Measurements from ENCODE around the gene ZFAND2A. TPM values are rescaled to one million over a fixed set of nuclear protein-coding genes. Genes with fewer than 3 reads are reported as not detected.
"Not testable (repeated sequence)": the region's sequence is repeated elsewhere in the genome, so short reads cannot be mapped to it uniquely, and the experiment has no call there.

Gene ZFAND2A, protein sequence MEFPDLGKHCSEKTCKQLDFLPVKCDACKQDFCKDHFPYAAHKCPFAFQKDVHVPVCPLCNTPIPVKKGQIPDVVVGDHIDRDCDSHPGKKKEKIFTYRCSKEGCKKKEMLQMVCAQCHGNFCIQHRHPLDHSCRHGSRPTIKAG
- total RNA-seq (2014; rRNA removed; shearing (Covaris generic)) = 22.8 and 23.5 TPM in 2 replicates
- polyA plus RNA-seq (2015; cell fraction: cytosol; rRNA removed) = 24.2 and 26.4 TPM in 2 replicates
- 52.3 and 55.1 TPM in 2 replicates for polyA plus RNA-seq (2015; cell fraction: nucleus; rRNA removed)

DNA sequence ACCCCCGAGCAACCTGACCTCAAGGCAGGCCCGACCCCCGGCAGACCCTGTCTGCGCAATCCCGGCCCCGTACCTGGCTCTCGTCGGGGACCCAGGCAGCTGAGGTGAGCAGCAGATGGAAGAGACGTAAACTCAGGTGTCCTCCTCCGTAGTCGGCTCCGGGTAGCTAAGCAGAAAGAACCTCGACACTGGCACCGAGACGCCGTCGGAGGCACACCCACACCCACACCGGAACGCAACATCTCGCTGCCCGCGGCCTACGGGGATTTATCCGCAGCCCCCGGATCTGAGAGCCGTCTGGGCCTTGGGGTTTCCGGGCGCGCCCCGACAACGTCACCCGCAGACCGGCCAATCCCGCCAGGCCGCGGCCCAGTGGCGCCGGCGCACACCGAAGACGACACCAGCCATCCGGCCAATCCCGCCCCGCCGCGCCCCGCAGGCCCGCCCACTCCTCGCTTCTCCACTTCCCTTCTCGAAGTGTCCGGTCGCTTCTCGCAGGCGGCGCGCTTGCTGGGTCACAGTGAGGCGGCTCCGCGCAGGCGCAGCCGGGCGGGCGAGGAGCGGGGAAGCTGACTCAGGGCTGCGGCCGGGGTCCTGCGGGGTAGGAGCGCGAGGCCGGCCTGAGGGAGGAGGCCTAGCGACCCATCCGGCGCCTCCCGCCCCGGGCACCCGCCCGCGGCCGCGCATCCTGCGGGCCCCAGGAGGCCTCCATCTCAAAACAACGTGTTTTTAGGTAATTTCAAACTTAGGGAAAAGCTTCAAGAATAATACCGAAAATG is at the start of gene ZFAND2A:
Gene ZFAND2A (minus strand): TSS at position 306 of the 779 bp plus-strand sequence. CDS start 1,984 bp downstream, outside the sequence.
- in situ Hi-C loops (cut with HindIII; ENCODE audit: low pct_unique_long_range_greater_than_20kb, low sequenced_read_pairs) = no loop called here
- peak; percentile 99 for DNase-seq (ENCODE audit: low read depth, low spot score)

DNA sequence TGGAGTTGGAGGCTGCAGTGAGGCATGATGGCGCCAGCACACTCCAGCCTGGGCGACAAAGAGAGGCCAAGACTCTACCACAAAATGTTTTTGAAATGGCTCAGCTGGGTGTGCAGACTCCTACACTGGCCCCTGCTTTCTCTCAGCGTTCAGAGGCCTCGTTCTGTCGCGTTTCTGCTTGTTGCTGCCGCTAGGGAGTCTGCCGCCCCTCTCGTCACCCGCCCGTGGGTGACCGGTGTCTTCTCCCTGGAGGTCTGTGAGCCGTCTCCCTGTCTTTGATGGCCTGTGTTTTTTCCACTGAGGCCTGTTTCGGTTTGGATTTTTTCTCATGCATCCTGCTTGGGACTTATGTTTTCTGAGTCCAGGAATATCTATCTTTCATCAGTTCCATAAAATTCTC is 49.1 kb upstream of the ZFAND2A start:
- no peak for DNase-seq (ENCODE audit: low read depth, low spot score)
- in situ Hi-C loops (cut with HindIII; ENCODE audit: low pct_unique_long_range_greater_than_20kb, low sequenced_read_pairs) = no loop called here

DNA sequence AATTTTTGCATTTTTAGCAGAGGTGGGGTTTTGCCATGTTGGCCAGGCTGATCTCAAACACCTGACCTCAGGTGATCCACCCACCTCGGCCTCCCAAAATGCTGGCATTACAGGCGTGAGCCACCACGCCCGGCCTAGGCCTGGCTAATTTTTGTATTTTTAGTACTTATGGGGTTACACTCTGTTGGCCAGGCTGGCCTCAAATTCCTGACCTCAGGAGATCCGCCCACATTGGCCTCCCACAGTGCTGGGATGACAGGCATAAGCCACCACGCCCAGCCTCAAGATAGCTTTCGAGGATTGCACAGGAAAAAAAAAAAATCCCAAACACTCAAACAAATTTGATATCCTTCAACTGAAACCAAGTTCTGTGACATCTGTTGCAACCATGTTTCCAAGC is 45.7 kb upstream of the ZFAND2A start:
- DNase-seq (ENCODE audit: low read depth, low spot score); in situ Hi-C loops (cut with HindIII; ENCODE audit: low pct_unique_long_range_greater_than_20kb, low sequenced_read_pairs): not testable (repeated sequence)

DNA sequence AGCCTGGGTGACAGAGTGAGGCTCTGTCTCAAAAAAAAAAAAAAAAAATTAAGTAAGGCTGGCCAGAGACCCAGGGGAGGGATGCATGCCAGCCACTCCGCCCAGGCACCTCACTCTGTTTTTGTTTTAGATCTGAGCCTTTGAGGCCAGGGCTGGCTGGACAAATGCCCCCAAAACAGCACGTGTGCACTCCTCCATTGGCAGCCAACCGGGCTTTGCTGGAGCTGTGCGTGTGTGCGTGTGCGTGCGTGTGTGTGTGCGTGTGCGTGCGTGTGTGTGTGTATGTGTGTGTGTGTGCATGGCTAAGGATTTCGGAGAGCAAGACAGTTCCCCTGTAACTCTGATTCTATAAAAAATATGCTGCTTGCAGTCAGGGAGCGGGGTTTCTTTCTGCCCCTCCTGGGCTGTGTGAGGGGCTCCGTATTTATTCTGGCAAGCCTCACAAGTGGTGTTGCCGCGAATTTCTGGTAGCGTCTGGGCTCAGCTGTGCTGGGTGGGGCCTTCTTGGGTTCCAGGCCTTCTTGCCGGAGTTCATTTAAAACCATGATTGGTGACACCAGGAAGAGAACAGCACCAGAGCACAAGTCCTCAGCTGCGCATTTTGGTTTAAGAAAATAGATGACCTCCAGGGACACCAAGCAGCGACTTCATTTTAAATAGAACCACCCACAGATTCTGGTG is 44.6 kb upstream of the ZFAND2A start:
- no peak for DNase-seq (ENCODE audit: low read depth, low spot score)
- in situ Hi-C loops (cut with HindIII; ENCODE audit: low pct_unique_long_range_greater_than_20kb, low sequenced_read_pairs) = no loop called here

DNA sequence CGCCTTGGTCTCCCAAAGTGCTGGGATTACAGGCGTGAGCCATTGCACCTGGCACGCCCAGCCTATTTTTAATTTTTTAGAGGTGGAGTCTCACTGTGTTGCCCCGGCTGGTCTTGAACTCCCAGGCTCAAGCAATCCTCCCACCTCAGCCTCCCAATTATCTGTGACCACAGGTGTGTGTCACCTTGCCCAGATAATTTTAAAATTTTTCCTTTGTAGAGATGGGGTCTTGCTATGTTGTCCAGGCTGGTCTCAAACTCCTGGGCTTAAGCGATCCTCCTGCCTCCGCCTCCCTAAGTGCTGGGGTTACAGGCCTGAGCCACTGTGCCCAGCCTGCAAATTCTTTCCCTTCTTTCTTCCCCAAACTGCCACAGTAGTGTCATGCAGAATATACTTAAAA is 42.9 kb upstream of the ZFAND2A start:
- in situ Hi-C loops (cut with HindIII; ENCODE audit: low pct_unique_long_range_greater_than_20kb, low sequenced_read_pairs); DNase-seq (ENCODE audit: low read depth, low spot score): not testable (repeated sequence)

DNA sequence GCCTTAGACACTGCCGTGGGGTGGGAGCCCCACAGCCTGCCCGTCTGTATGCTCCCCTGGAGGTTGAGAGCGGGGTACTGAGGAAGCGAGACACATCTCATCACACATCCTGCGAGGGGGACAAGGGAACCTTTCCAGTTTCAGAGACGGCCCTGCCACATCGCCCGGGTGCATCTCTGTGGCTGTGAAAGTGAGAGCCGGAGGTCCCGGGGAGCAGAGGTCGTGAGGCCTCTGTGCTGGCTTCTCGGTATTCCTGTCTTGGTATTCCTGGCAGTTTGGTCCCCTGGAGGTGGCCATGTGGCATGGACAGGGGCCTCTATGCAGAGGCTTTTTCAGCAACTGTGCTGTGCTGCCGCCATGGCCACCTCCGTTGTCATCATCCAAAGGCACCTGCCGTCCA is 41.9 kb upstream of the ZFAND2A start:
- in situ Hi-C loops (cut with HindIII; ENCODE audit: low pct_unique_long_range_greater_than_20kb, low sequenced_read_pairs) = no loop called here
- DNase-seq (ENCODE audit: low read depth, low spot score) = no peak

DNA sequence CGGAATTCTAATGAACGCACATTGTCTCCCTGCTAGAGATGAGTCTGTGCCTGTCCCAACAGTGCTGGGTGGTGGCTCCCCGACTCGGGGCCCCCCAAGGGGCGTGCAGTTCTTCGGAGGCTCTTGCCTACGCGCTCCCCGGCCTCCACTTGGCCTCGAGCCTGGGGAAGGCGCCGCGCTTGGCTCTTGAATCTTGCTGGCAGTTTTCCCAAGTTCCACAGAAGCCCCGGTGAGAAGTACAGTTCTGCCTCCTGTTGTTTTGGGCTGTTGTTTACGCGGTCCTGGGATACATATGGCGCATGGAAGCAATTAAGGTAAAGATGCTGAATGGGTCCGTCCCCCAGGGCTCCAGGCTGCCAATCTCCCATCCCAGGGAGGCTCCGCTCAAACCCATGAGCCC is 40.0 kb upstream of the ZFAND2A start:
- no peak for DNase-seq (ENCODE audit: low read depth, low spot score)

DNA sequence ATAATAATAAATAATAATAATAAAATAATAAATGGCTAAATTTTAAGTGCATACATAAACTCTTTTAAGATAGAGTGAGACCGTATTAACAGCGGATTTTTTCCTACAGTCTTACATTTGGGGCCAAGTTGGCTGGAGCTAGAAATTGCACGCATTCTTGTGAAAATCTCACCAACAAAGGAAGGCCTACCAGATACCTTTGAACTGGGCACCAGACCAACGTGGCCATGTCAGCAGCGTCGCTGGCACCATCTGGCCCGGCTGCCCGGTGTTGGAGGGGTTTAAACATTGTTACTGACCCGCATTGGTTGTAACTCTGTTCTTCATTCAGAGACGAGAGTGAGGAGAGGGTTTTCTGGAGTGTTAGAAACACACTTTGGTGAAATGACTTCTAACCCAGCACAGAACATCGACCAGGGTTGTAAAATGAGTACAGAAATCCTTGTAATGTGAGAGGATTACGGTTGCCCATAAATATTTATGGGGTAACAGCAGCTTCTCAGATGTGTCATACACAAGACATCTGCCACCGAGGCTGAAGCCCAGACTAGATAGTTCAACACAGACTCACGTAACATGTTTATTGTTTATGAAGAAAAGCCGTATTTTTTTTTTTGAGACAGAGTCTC is 38.1 kb upstream of the ZFAND2A start:
- DNase-seq (ENCODE audit: low read depth, low spot score) = no peak
- in situ Hi-C loops (cut with HindIII; ENCODE audit: low pct_unique_long_range_greater_than_20kb, low sequenced_read_pairs) = no loop called here

More for the DNA sequence above, 40.0 kb upstream of the ZFAND2A start:
- in situ Hi-C loops (cut with HindIII; ENCODE audit: low pct_unique_long_range_greater_than_20kb, low sequenced_read_pairs) = no loop called here

DNA sequence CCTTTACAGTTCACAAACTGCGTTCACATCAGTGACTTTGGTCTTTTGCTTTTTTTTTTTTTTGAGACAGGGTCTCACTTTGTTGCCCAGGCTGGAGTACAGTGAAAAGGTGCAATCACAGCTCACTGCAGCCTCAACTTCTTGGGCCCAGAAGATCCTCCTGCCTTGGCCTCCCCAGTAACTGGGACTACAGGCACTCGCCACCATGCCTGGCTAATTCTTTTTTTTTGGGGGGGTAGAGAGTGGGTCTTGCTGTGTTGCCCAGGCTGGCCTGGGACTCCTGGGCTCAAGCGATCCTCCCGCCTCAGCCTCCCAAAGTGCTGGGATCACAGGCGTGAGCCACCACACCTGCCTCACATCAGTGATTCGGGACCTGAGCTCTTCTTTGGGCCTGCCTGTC is 37.0 kb upstream of the ZFAND2A start:
- in situ Hi-C loops (cut with HindIII; ENCODE audit: low pct_unique_long_range_greater_than_20kb, low sequenced_read_pairs) = no loop called here
- DNase-seq (ENCODE audit: low read depth, low spot score) = no peak

DNA sequence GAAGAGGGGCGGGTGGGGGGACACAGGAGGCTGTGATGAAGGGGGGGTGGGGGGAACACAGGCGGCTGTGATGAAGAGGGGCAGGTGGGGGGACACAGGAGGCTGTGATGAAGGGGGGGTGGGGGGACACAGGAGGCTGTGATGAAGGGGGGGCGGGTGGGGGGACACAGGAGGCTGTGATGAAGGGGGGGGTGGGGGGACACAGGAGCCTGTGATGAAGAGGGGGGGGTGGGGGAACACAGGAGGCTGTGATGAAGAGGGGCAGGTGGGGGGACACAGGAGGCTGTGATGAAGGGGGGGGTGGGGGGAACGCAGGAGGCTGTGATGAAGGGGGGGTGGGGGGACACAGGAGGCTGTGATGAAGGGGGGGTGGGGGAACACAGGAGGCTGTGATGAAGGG is 36.4 kb upstream of the ZFAND2A start:
- DNase-seq (ENCODE audit: low read depth, low spot score); in situ Hi-C loops (cut with HindIII; ENCODE audit: low pct_unique_long_range_greater_than_20kb, low sequenced_read_pairs): not testable (repeated sequence)

DNA sequence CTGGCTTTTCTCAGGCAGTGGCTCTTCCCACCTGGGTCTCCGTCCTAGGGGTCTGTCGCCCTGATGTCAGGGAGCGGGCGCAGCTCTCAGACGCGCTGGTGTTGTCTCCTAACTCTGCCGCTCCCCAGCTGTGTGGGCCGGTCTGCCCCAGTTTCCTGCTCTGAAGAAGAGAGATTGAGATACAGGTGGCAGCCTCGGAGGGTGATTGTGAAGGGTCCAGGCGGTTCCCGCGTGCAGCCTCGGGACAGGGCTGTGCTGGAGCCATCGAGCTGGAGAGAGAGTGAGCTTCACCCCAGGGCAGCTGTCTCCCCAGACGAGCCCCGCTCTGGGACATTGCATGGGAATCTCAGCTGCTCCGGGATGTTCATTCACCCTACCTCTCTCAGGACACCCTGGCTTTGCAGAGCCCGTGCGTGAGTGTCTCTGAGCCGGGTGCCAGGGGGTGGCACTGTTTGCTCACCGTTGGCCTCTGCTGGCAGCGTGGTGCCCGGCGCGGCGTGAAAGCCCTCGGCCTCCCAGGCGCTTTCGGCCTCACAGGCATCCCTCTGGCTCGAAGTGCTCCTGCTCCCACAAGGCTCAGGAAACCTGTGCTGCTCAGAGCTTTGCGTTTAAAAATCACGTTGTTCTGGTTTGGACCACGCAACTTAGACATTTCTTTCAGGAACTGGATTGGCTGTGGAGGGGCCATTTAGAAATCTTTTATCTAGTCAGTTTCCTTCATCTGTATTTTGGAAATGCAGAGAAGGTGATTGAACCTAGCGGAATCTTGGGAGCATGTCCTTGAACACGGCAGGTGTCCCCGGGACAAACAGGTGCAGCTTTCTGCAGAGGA is 33.8 kb upstream of the ZFAND2A start:
- DNase-seq (ENCODE audit: low read depth, low spot score) = peak; percentile 77
- in situ Hi-C loops (cut with HindIII; ENCODE audit: low pct_unique_long_range_greater_than_20kb, low sequenced_read_pairs) = no loop called here

DNA sequence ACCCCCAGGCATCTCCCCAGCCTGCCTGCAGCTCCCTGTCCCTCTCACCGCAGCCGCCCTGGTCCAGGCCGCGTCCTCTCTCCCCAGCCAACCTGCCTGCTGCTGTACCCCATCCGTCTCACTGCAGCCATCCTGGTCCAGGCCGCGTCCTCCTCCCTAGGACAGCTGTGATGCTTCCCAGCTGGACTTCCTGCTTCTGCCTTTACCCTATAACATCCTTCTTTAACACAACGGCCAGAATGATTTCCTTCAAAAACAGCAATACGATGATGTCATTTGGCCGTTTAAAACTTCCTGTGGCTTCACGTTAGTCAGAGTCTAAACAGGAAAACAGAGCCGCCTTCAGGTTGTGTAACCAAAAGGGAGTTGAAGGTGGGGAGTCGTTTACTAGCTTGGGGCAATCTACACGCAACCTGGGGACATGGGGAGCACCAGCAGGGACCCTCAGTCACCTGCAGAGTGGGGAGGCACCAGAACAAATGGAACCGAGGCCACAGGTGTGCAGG is 32.2 kb upstream of the ZFAND2A start:
- DNase-seq (ENCODE audit: low read depth, low spot score) = no peak
- in situ Hi-C loops (cut with HindIII; ENCODE audit: low pct_unique_long_range_greater_than_20kb, low sequenced_read_pairs) = no loop called here

DNA sequence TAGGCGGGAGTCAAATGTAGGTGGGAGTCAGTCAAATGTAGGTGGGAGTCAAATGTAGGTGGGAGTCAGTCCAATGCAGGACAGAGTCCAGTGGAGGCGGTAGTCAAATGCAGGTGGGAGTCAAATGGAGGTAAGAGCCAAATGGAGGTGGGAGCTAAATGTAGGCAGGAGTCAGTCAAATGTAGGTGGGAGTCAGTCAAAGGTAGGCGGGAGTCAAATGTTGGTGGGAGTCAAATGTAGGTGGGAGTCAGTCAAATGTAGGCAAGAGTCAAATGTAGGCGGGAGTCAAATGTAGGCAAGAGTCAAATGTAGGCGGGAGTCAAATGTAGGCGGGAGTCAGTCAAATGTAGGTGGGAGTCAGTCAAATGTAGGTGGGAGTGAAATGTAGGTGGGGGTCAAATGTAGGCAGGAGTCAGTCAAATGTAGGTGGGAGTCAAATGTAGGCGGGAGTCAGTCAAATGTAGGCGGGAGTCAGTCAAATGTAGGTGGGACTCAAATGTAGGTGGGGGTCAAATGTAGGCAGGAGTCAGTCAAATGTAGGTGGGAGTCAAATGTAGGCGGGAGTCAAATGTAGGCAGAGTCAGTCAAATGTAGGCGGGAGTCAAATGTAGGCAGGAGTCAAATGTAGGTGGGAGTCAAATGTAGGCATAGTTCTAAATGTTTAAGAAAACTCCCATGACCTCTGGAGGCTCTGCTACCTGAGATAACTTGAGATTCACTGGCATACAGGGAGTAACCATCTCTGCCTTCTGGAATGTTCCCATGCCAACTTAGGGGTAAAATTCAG is 30.2 kb upstream of the ZFAND2A start:
- in situ Hi-C loops (cut with HindIII; ENCODE audit: low pct_unique_long_range_greater_than_20kb, low sequenced_read_pairs) = no loop called here
- DNase-seq (ENCODE audit: low read depth, low spot score) = no peak

DNA sequence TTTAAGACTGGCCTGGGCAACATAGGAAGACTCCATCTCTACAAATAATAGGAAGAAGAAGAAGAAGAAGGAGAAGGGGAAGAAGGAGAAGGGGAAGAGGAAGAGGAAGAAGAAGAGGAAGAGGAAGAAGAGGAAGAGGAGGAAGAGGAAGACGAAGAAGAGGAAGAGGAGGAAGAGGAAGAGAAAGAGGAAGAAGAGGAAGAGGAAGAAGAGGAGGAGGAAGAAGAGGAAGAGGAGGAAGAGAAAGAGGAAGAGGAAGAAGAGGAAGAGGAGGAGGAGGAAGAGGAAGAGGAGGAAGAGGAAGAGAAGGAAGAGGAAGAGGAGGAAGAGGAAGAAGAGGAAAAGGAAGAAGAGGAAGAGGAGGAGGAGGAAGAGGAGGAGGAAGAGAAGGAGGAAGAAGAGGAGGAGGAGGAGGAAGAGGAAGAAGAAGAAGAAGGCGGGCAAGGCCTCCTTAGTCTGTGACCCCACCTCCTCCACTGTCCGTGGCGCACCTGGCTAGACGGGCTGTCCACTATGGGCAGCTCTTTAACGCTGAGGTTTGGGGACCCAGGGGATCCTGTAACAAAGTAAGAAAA is 28.8 kb upstream of the ZFAND2A start:
- in situ Hi-C loops (cut with HindIII; ENCODE audit: low pct_unique_long_range_greater_than_20kb, low sequenced_read_pairs) = no loop called here
- no peak for DNase-seq (ENCODE audit: low read depth, low spot score)

DNA sequence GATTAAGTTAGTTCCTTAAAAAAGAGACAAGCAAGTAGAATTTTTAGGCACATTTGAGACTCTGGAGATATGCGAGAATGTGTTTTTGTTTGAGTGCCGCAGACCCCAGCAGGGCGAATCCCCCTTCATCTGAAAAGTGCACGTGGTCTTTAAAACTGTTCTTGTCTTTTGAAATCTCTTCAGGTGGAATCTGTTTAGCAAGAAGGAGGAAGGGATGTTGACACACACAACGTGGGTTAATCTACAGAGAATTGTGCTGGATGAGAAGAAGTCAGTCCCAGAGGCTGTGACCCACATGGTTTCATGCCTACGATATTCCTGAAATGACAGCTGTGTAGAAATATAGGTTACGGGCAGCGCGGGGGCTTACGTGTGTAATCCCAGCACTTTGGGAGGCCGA is 27.1 kb upstream of the ZFAND2A start:
- in situ Hi-C loops (cut with HindIII; ENCODE audit: low pct_unique_long_range_greater_than_20kb, low sequenced_read_pairs) = no loop called here
- DNase-seq (ENCODE audit: low read depth, low spot score) = no peak

DNA sequence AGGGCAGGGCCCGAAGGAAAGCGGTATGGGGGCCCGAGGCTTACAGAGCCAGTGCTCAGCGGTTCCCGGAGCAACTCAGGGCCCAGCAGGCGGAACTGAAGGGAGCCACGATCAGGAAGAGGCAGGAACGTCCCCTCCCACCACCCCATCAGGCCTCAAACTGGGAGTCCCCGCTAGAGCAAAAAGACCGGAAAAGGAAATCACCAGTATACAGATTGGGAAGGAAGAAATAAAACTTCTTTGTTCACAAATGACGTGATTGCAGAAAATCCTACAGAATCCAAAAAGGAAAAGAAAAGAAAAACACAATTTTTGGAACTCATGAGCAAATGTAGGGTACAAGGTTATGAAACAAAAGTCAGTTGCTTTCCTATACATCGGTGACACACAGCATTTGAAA is 21.6 kb upstream of the ZFAND2A start:
- in situ Hi-C loops (cut with HindIII; ENCODE audit: low pct_unique_long_range_greater_than_20kb, low sequenced_read_pairs) = no loop called here
- no peak for DNase-seq (ENCODE audit: low read depth, low spot score)

Measured in SK-MEL-5 (cell line).